SK-N-MC (cell line): ENCODE measurements around the gene EHD4.

Experiments used
- EZH2 ChIP-seq: fragments of 200-600 bp; sonication (generic); IDR thresholded peaks from one replicate; pipeline ENCODE4 v1.6.1; 2017; ENCODE audit warnings: antibody characterized with exemption
- POLR2AphosphoS5 ChIP-seq: IDR thresholded peaks from 2 replicates; pipeline ENCODE4 v1.6.1; 2012; ENCODE audit warnings: mild to moderate bottlenecking, low read depth, low read length, borderline replicate concordance

DNA sequence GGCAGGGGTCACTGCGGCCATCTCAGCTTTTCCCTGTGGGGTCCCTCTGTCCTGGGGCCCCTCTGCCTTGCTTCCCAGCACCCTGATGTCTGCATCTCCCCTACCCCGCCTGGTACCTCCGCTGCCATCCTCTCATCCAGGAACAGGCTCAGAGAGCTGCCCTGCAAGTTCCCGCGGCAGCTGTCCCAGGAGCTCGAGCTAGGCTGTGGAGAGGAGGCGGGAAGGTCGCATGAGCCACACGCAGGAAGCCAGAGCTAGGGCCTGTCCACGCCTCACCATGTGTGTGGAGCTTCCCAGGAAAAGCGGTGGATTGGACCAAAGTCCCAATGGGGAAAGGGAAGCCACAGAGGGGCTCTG, 121.2 kb downstream of the EHD4 start:
- TF ChIP-seq POLR2AphosphoS5 (no peak), EZH2 (no peak)
